ENCODE data around the gene PDCD2L.

Gene PDCD2L

GRCh38 chr19:34403784-34404108, 453 bp upstream of the PDCD2L start:
- no peak overlapping the region for H3K23ac ChIP-seq (ENCODE audit: low read length in 2 of 2)
- no peak overlapping the region for H3K18ac ChIP-seq (ENCODE audit: low read depth in 1 of 2, low read length in 2 of 2)
- H3K4me1 ChIP-seq (ENCODE audit: control insufficient read depth, insufficient read depth, low read depth, low read length) = peaks cover 4% of the 10 kb centered on the region
- no peak overlapping the region for H2AK5ac ChIP-seq (ENCODE audit: low read length, severe bottlenecking)
- peak overlapping the region; percentile 97 to 99 for H3K4me3 ChIP-seq (ENCODE audit: insufficient read depth in 1 of 2, low read depth in 1 of 2, low read length in 2 of 2)
- H4K91ac ChIP-seq (ENCODE audit: low read length) = no peak overlapping the region
- no peak overlapping the region for H2BK12ac ChIP-seq (ENCODE audit: low read length in 2 of 2)
- no peak overlapping the region for H2BK5ac ChIP-seq (ENCODE audit: low read depth, low read length, poor library complexity, severe bottlenecking)
- no peak for DNase-seq
- H3K9ac ChIP-seq (ENCODE audit: low read length) = peak overlapping the region; percentile 92
- H3K27ac ChIP-seq (ENCODE audit: low read length, poor library complexity, severe bottlenecking) = no peak overlapping the region
- H3K9me3 ChIP-seq (ENCODE audit: control insufficient read depth, low read length) = no peaks in the 10 kb centered on the region
- no peak overlapping the region for H3K4ac ChIP-seq (ENCODE audit: low read depth in 1 of 2, low read length in 2 of 2)
- peaks cover 8% of the 10 kb centered on the region for H3K79me1 ChIP-seq (replicated peaks; ENCODE audit: low read length, poor library complexity, severe bottlenecking)
- H3K4me2 ChIP-seq (ENCODE audit: low read length, poor library complexity, severe bottlenecking) = peak overlapping the region; percentile 97
- H2AFZ ChIP-seq (ENCODE audit: low read depth, low read length) = peak overlapping the region; percentile 100
- no peak overlapping the region for H3K14ac ChIP-seq (ENCODE audit: low read length in 2 of 2)
- no peak overlapping the region for H2BK15ac ChIP-seq (ENCODE audit: low read depth, poor library complexity, severe bottlenecking)
- H3K27me3 ChIP-seq (ENCODE audit: control insufficient read depth in 1 of 2, insufficient read depth in 1 of 2, low read length in 2 of 2) = no peaks in the 10 kb centered on the region
- no peak overlapping the region for H2BK120ac ChIP-seq (ENCODE audit: low read depth, low read length)
- H4K8ac ChIP-seq (ENCODE audit: low read length) = no peak overlapping the region
- H3K36me3 ChIP-seq (ENCODE audit: control insufficient read depth in 1 of 2, insufficient read depth in 2 of 2, low read depth in 1 of 2, low read length in 2 of 2) = peaks cover 16 to 22% of the 10 kb centered on the region in 2 experiments
- 58% methylated on average over 5 of the region's 6 CpGs for WGBS

DNA sequence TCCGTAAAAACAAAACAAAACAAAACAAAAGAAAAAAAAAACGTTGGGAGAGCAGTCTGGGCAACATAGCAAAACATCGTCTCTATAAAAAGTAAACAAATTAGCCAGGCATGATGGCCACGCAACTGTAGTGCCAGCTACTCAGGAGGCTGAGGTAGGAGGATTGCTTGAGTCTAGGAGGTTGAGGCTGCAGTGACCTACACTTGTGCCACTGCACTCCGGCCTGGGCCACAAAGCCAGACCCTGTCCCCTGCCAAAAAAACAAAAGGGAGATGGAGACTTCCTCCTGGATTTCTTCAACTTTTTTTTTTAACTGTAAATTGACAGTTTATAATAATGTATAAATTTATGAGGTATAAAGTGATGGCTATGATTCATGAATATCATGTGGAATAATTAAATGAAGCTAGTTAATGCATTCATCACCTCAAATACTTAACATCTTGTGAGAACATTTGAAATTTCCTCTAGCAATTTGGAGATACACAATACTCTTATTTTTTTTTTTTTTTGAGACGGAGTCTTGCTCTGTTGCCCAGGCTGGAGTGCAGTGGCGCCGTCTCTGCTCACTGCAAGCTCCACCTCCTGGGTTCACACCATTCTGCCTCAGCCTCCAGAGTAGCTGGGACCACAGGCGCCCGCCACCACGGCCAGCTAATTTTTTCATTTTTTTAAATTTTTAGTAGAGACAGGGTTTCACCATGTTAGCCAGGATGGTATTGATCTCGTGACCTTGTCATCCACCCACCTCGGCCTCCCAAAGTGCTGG, 1.9 kb downstream of the PDCD2L start:
- Histone ChIP-seq H3K9ac (ENCODE audit: low read length) (no peak overlapping the region), H2BK5ac (ENCODE audit: low read depth, low read length, poor library complexity, severe bottlenecking) (no peak overlapping the region), H3K4me2 (ENCODE audit: low read length, poor library complexity, severe bottlenecking) (no peak overlapping the region), H2BK120ac (ENCODE audit: low read depth, low read length) (no peak overlapping the region), H3K79me1 (replicated peaks; ENCODE audit: low read length, poor library complexity, severe bottlenecking) (peaks cover 12% of the 10 kb centered on the region), H3K36me3 (ENCODE audit: control insufficient read depth in 1 of 2, insufficient read depth in 2 of 2, low read depth in 1 of 2, low read length in 2 of 2) (peaks cover 5 to 18% of the 10 kb centered on the region in 2 experiments), H3K4me1 (ENCODE audit: control insufficient read depth, insufficient read depth, low read depth, low read length) (peaks cover 4% of the 10 kb centered on the region), H2BK12ac (ENCODE audit: low read length in 2 of 2) (no peak overlapping the region), H2BK15ac (ENCODE audit: low read depth, poor library complexity, severe bottlenecking) (no peak overlapping the region), H3K4ac (ENCODE audit: low read depth in 1 of 2, low read length in 2 of 2) (no peak overlapping the region), H4K8ac (ENCODE audit: low read length) (no peak overlapping the region), H2AK5ac (ENCODE audit: low read length, severe bottlenecking) (no peak overlapping the region), H2AFZ (ENCODE audit: low read depth, low read length) (no peak overlapping the region), H3K27ac (ENCODE audit: low read length, poor library complexity, severe bottlenecking) (no peak overlapping the region), H3K27me3 (ENCODE audit: control insufficient read depth in 1 of 2, insufficient read depth in 1 of 2, low read length in 2 of 2) (no peaks in the 10 kb centered on the region), H3K18ac (ENCODE audit: low read depth in 1 of 2, low read length in 2 of 2) (no peak overlapping the region), H3K14ac (ENCODE audit: low read length in 2 of 2) (no peak overlapping the region), H4K91ac (ENCODE audit: low read length) (no peak overlapping the region), H3K4me3 (ENCODE audit: insufficient read depth in 1 of 2, low read depth in 1 of 2, low read length in 2 of 2) (no peak overlapping the region), H3K9me3 (ENCODE audit: control insufficient read depth, low read length) (no peaks in the 10 kb centered on the region), H3K23ac (ENCODE audit: low read length in 2 of 2) (no peak overlapping the region)
- 78% methylated on average over 5 of the region's 13 CpGs for WGBS
- DNase-seq = no peak

- Histone ChIP-seq H4K8ac (ENCODE audit: low read length) (no peak overlapping the region), H3K4me3 (ENCODE audit: insufficient read depth in 1 of 2, low read depth in 1 of 2, low read length in 2 of 2) (no peak overlapping the region), H2BK120ac (ENCODE audit: low read depth, low read length) (no peak overlapping the region), H3K27ac (ENCODE audit: low read length, poor library complexity, severe bottlenecking) (no peak overlapping the region), H3K4me2 (ENCODE audit: low read length, poor library complexity, severe bottlenecking) (no peak overlapping the region), H4K91ac (ENCODE audit: low read length) (no peak overlapping the region), H2BK12ac (ENCODE audit: low read length in 2 of 2) (no peak overlapping the region), H3K4me1 (ENCODE audit: control insufficient read depth, insufficient read depth, low read depth, low read length) (peaks cover 4% of the 10 kb centered on the region), H3K18ac (ENCODE audit: low read depth in 1 of 2, low read length in 2 of 2) (no peak overlapping the region), H3K79me1 (replicated peaks; ENCODE audit: low read length, poor library complexity, severe bottlenecking) (peaks cover 16% of the 10 kb centered on the region), H3K27me3 (ENCODE audit: control insufficient read depth in 1 of 2, insufficient read depth in 1 of 2, low read length in 2 of 2) (no peaks in the 10 kb centered on the region), H2AK5ac (ENCODE audit: low read length, severe bottlenecking) (no peak overlapping the region), H3K23ac (ENCODE audit: low read length in 2 of 2) (no peak overlapping the region), H3K4ac (ENCODE audit: low read depth in 1 of 2, low read length in 2 of 2) (no peak overlapping the region), H3K36me3 (ENCODE audit: control insufficient read depth in 1 of 2, insufficient read depth in 2 of 2, low read depth in 1 of 2, low read length in 2 of 2) (peaks cover 14 to 18% of the 10 kb centered on the region in 2 experiments), H2BK15ac (ENCODE audit: low read depth, poor library complexity, severe bottlenecking) (no peak overlapping the region), H3K9me3 (ENCODE audit: control insufficient read depth, low read length) (no peaks in the 10 kb centered on the region), H2BK5ac (ENCODE audit: low read depth, low read length, poor library complexity, severe bottlenecking) (no peak overlapping the region), H3K14ac (ENCODE audit: low read length in 2 of 2) (no peak overlapping the region), H3K9ac (ENCODE audit: low read length) (no peak overlapping the region), H2AFZ (ENCODE audit: low read depth, low read length) (no peak overlapping the region)
- WGBS = 86% methylated on average over 8 of the region's 8 CpGs
- no peak for DNase-seq
These were observed 4.2 kb downstream of the PDCD2L start for GRCh38 chr19:34408411-34408810.

- H3K4me3 ChIP-seq (ENCODE audit: insufficient read depth in 1 of 2, low read depth in 1 of 2, low read length in 2 of 2) = no peak overlapping the region
- H3K9me3 ChIP-seq (ENCODE audit: control insufficient read depth, low read length) = no peaks in the 10 kb centered on the region
- H4K8ac ChIP-seq (ENCODE audit: low read length) = no peak overlapping the region
These were observed 5.3 kb downstream of the PDCD2L start for GRCh38 chr19:34409189-34410164.

More at GRCh38 chr19:34409189-34410164, 5.3 kb downstream of the PDCD2L start:
- no peak overlapping the region for H3K4ac ChIP-seq (ENCODE audit: low read depth in 1 of 2, low read length in 2 of 2)
- H2BK12ac ChIP-seq (ENCODE audit: low read length in 2 of 2) = no peak overlapping the region
- 97% methylated on average over 7 of the region's 10 CpGs for WGBS
- no peak overlapping the region for H3K9ac ChIP-seq (ENCODE audit: low read length)
- DNase-seq = no peak
- no peak overlapping the region for H3K18ac ChIP-seq (ENCODE audit: low read depth in 1 of 2, low read length in 2 of 2)
- no peak overlapping the region for H2BK15ac ChIP-seq (ENCODE audit: low read depth, poor library complexity, severe bottlenecking)
- H3K4me2 ChIP-seq (ENCODE audit: low read length, poor library complexity, severe bottlenecking) = no peak overlapping the region
- no peak overlapping the region for H2BK5ac ChIP-seq (ENCODE audit: low read depth, low read length, poor library complexity, severe bottlenecking)
- no peaks in the 10 kb centered on the region for H3K27me3 ChIP-seq (ENCODE audit: control insufficient read depth in 1 of 2, insufficient read depth in 1 of 2, low read length in 2 of 2)
- H3K36me3 ChIP-seq (ENCODE audit: control insufficient read depth in 1 of 2, insufficient read depth in 2 of 2, low read depth in 1 of 2, low read length in 2 of 2) = peaks cover 19 to 23% of the 10 kb centered on the region in 2 experiments
- no peak overlapping the region for H3K14ac ChIP-seq (ENCODE audit: low read length in 2 of 2)
- H2AFZ ChIP-seq (ENCODE audit: low read depth, low read length) = no peak overlapping the region
- no peak overlapping the region for H3K27ac ChIP-seq (ENCODE audit: low read length, poor library complexity, severe bottlenecking)
- no peak overlapping the region for H4K91ac ChIP-seq (ENCODE audit: low read length)
- no peak overlapping the region for H2BK120ac ChIP-seq (ENCODE audit: low read depth, low read length)
- H3K79me1 ChIP-seq (replicated peaks; ENCODE audit: low read length, poor library complexity, severe bottlenecking) = peaks cover 16% of the 10 kb centered on the region
- H2AK5ac ChIP-seq (ENCODE audit: low read length, severe bottlenecking) = no peak overlapping the region
- H3K23ac ChIP-seq (ENCODE audit: low read length in 2 of 2) = no peak overlapping the region
- peaks cover 4% of the 10 kb centered on the region for H3K4me1 ChIP-seq (ENCODE audit: control insufficient read depth, insufficient read depth, low read depth, low read length)
